Endothelial cell of umbilical vein (primary cell): Measurements from ENCODE around the gene ITPKB. TPM values are rescaled to one million over a fixed set of nuclear protein-coding genes. Genes with fewer than 3 reads are reported as not detected.

Experiments used
- BruUV-seq: library from RNA; stranded (reverse); fragments of 400-500 nt; replicated peaks from 2 replicates; lab custom pipeline; 2021; lab: Mats Ljungman, UMichigan
- CTCF ChIA-PET: fragments of 300-600, 350-600 bp; sonication (Branson Sonifier 250); formaldehyde crosslinking; loops from one replicate; lab custom pipeline; 2021; ENCODE audit warnings: antibody characterized with exemption, inconsistent platforms; lab: Charles Lee
- POLR2A ChIA-PET: fragments of 300-600, 350-600 bp; sonication (Branson Sonifier 250); formaldehyde crosslinking; loops from one replicate; lab custom pipeline; 2021; ENCODE audit warnings: antibody characterized with exemption, inconsistent platforms; lab: Charles Lee
- DNase-seq: peaks from one replicate; pipeline ENCODE4 v3.0.0-alpha.2; 2011; ENCODE audit warnings: low read depth, low spot score
- FAIRE-seq: peaks from 2 replicates; lab custom pipeline; 2011; peaks lifted over from hg19 to GRCh38; lab: Jason Lieb, UNC
- H2AFZ ChIP-seq: 2 replicates; pipeline ENCODE4 v1.6.0; 2012; ENCODE audit warnings: low read depth, low read length, control low read depth, inconsistent platforms
- H3K27ac ChIP-seq: 2 replicates; pipeline ENCODE4 v1.5.1; 2011; ENCODE audit warnings: low read depth, mild to moderate bottlenecking, control low read depth, low read length, moderate library complexity; ENCODE audit not compliant: insufficient read depth
- H3K27me3 ChIP-seq, 2 experiments: 2 replicates each; pipeline versions ENCODE4 v1.6.0 to v1.6.1; 2011; ENCODE audit warnings: low read length in 2 of 2, mixed read lengths in 1 of 2; ENCODE audit not compliant: control insufficient read depth in 2 of 2, insufficient read depth in 2 of 2
- H3K36me3 ChIP-seq, 2 experiments: 2 replicates in 1 of 2; 3 replicates in 1 of 2; pipeline ENCODE4 v1.5.1; 2011; ENCODE audit warnings: low read length in 2 of 2, mild to moderate bottlenecking in 1 of 2, moderate library complexity in 1 of 2; ENCODE audit not compliant: control insufficient read depth in 2 of 2, insufficient read depth in 2 of 2; ENCODE audit errors: extremely low read depth in 1 of 2
- H3K4me1 ChIP-seq: 3 replicates; pipeline ENCODE4 v1.5.1; 2011; ENCODE audit warnings: mild to moderate bottlenecking, low read length; ENCODE audit not compliant: control insufficient read depth, insufficient read depth; ENCODE audit errors: extremely low read depth
- H3K4me2 ChIP-seq: 2 replicates; pipeline ENCODE4 v1.6.1; 2011; ENCODE audit warnings: low read length, control low read depth, mixed read lengths; ENCODE audit not compliant: insufficient read depth
- H3K4me3 ChIP-seq, 3 experiments: fragments of 200-600 bp in 1 of 3; sonication (generic), shearing (Covaris generic) in 1 of 3; replicated peaks in 1 of 3; 2 replicates each; pipeline ENCODE4 v1.5.1; 2011 to 2016; ENCODE audit warnings: control low read depth in 3 of 3, low read length in 3 of 3, mild to moderate bottlenecking in 2 of 3, inconsistent platforms in 1 of 3, low read depth in 1 of 3, moderate library complexity in 1 of 3; ENCODE audit not compliant: insufficient read depth in 1 of 3
- H3K79me2 ChIP-seq: 2 replicates; pipeline ENCODE4 v1.6.0; 2012; ENCODE audit warnings: low read length, inconsistent platforms; ENCODE audit not compliant: control insufficient read depth, insufficient read depth
- H3K9ac ChIP-seq: replicated peaks from 2 replicates; pipeline ENCODE3; 2011; ENCODE audit warnings: low read length, control low read depth; ENCODE audit not compliant: insufficient read depth; ENCODE audit errors: extremely low read depth
- H3K9me1 ChIP-seq: replicated peaks from 3 replicates; pipeline ENCODE4 v1.6.0; 2011; ENCODE audit warnings: mild to moderate bottlenecking, low read length; ENCODE audit not compliant: control insufficient read depth, insufficient read depth; ENCODE audit errors: extremely low read depth
- H3K9me3 ChIP-seq: replicated peaks from 2 replicates; pipeline ENCODE4 v1.5.1; 2012; ENCODE audit warnings: low read length, inconsistent platforms; ENCODE audit not compliant: control insufficient read depth, insufficient read depth
- H4K20me1 ChIP-seq: replicated peaks from 2 replicates; pipeline ENCODE3; 2011; ENCODE audit warnings: mild to moderate bottlenecking, low read length; ENCODE audit not compliant: control insufficient read depth, insufficient read depth; ENCODE audit errors: extremely low read depth
- CTCF ChIP-seq, 2 donors: IDR thresholded peaks; 1 replicate in 1 of 2; 2 replicates in 1 of 2; pipeline ENCODE4 v1.5.1; 2011; ENCODE audit warnings: low read length in 2 of 2, mild to moderate bottlenecking in 2 of 2, moderate library complexity in 2 of 2, control low read depth in 1 of 2, inconsistent platforms in 1 of 2, low read depth in 1 of 2; ENCODE audit not compliant: insufficient read depth in 1 of 2; ENCODE audit errors: extremely low read depth in 1 of 2
- EZH2 ChIP-seq: IDR thresholded peaks from 2 replicates; pipeline ENCODE4 v1.6.1; 2012; ENCODE audit warnings: borderline replicate concordance, low read depth, mild to moderate bottlenecking, moderate library complexity, low read length, inconsistent platforms; ENCODE audit not compliant: severe bottlenecking
- FOS ChIP-seq: IDR thresholded peaks from 2 replicates; pipeline ENCODE4 v1.6.1; 2011; ENCODE audit warnings: mild to moderate bottlenecking, low read length, moderate library complexity, borderline replicate concordance; ENCODE audit not compliant: insufficient read depth
- GATA2 ChIP-seq: IDR thresholded peaks from 2 replicates; pipeline ENCODE4 v1.7.0; 2011; ENCODE audit warnings: low read depth, mild to moderate bottlenecking, moderate library complexity, mixed read lengths, low read length; ENCODE audit not compliant: insufficient read length, insufficient read depth
- JUN ChIP-seq: IDR thresholded peaks from 2 replicates; pipeline ENCODE4 v1.6.1; 2011; ENCODE audit warnings: borderline replicate concordance, low read depth; ENCODE audit not compliant: insufficient read length, insufficient read depth
- MAX ChIP-seq: IDR thresholded peaks from 2 replicates; pipeline ENCODE4 v1.6.1; 2011; ENCODE audit not compliant: insufficient read depth, insufficient read length
- MYC ChIP-seq: IDR thresholded peaks from one replicate; pipeline ENCODE4 v1.6.1; 2011; ENCODE audit warnings: mild to moderate bottlenecking, low read depth, low read length
- POLR2A ChIP-seq: IDR thresholded peaks from 2 replicates; pipeline ENCODE4 v1.6.1; 2012; ENCODE audit warnings: low read depth, mild to moderate bottlenecking, control low read depth, low read length
- POLR2AphosphoS5 ChIP-seq: IDR thresholded peaks from 2 replicates; pipeline ENCODE4 v1.6.1; 2012; ENCODE audit warnings: low read depth, mild to moderate bottlenecking, control low read depth, low read length, moderate library complexity; ENCODE audit not compliant: insufficient read depth
- dilution Hi-C: fragments of 300-500 bp; cut with MboI; formaldehyde crosslinking; loops from one replicate; pipeline ENCODE4 v1.15.0; 2019; ENCODE audit warnings: low sequenced_read_pairs; ENCODE audit not compliant: extremely low pct_ligation_motif_present
- intact Hi-C: fragments of 100-400 bp; cut with micrococcal nuclease; formaldehyde crosslinking; loops from one replicate; pipeline ENCODE4 v1.10.0; 2022
- polyA plus RNA-seq, 4 experiments: library from polyadenylated mRNA; depleted of rRNA in 3 of 4; stranded (reverse) in 3 of 4; unstranded in 1 of 4; fragments of >200 nt; gene quantifications; 2 replicates each; pipeline versions ENCODE4 v1.2.1 to v1.2.3, GENCODE V29; 2011 to 2012; ENCODE audit warnings: missing spikeins in 1 of 4
- total RNA-seq: library from RNA; stranded (reverse); gene quantifications from 2 replicates; pipeline ENCODE4 v1.2.3, GENCODE V29; 2021

Gene ITPKB
- total and polyA plus RNA-seq, 2 donors (not counting 3 experiments of a cell fraction or from before 2014, with no cell fraction given), result 7.7 to 34.8 TPM

- ChIA-PET CTCF (interaction anchor here (1.6 to 3.5 kb wide), 3 partner anchors 22 to 180 kb away, joined by 4 to 31 read pairs (median 5); no protein-coding TSS in a partner anchor), POLR2A (no interaction called here)
- H3K27ac ChIP-seq, result no peak overlapping the region
- H3K4me3 ChIP-seq, result no peak overlapping the region
- no peak for TF ChIP-seq FOS
- no peak for TF ChIP-seq GATA2
- TF ChIP-seq CTCF (IDR thresholded peaks at IDR 0.05; ENCODE audit: extremely low read depth in 1 of 2, insufficient read depth in 1 of 2, low read depth in 1 of 2, low read length in 2 of 2), result no peak
- TF ChIP-seq JUN, result no peak
- TF ChIP-seq MAX, result no peak
- TF ChIP-seq POLR2AphosphoS5, result no peak
- TF ChIP-seq POLR2A, result no peak
- TF ChIP-seq EZH2, result no peak
- TF ChIP-seq MYC, result no peak
- FAIRE-seq, result no peak
- H3K9ac ChIP-seq, result no peak overlapping the region
- no peaks in the 10 kb centered on the region for H4K20me1 ChIP-seq
- no peaks in the 10 kb centered on the region for H3K27me3 ChIP-seq
- H3K79me2 ChIP-seq, result no peaks in the 10 kb centered on the region
- dilution Hi-C loops, result no loop called here
- H3K4me1 ChIP-seq, result peaks cover 12% of the 10 kb centered on the region
- no peak overlapping the region for H2AFZ ChIP-seq
- H3K9me3 ChIP-seq, result no peaks in the 10 kb centered on the region
- DNase-seq, result no peak
- H3K36me3 ChIP-seq, result peaks cover 0 to 23% of the 10 kb centered on the region in 2 experiments
- intact Hi-C loops, result no loop called here
- BruUV-seq, result no TSS peak
- no peak overlapping the region for H3K4me2 ChIP-seq
- no peaks in the 10 kb centered on the region for H3K9me1 ChIP-seq
Observed at GRCh38 chr1:226648421-226648820, 90.7 kb downstream of the ITPKB start.
